Lower leg skin (tissue), 3 donors: ENCODE data around the gene FARSB.

ENCODE experiments used
- CTCF ChIP-seq, 3 donors: fragments of 450-650 bp; IDR thresholded peaks; one replicate each; pipeline ENCODE4 v1.5.1; 2016; ENCODE audit warnings: antibody characterized with exemption in 3 of 3, mild to moderate bottlenecking in 3 of 3, moderate library complexity in 2 of 3
- POLR2A ChIP-seq, 2 donors: fragments of 450-650 bp; IDR thresholded peaks; one replicate each; pipeline ENCODE4 v1.6.1; 2016 to 2017; ENCODE audit warnings: antibody characterized with exemption in 2 of 2, mild to moderate bottlenecking in 1 of 2, moderate library complexity in 1 of 2

- TF ChIP-seq CTCF (IDR thresholded peaks at IDR 0.05) (no peak), POLR2A (IDR thresholded peaks at IDR 0.05) (no peak)
Observed at GRCh38 chr2:222575618-222576017, 80.3 kb downstream of the FARSB start.
